DMS53 treated with DMSO at 0.1 percent for 48 hours (cell line): ENCODE data around the gene NR2E3.
A peak's percentile ranks its signal among the peaks of the same experiment; 100 is the strongest.

Source experiments
- DNase-seq: peaks from one replicate; lab custom pipeline; 2025; ENCODE audit not compliant: unreplicated experiment; lab: John Stamatoyannopoulos, UW

Gene NR2E3

DNA sequence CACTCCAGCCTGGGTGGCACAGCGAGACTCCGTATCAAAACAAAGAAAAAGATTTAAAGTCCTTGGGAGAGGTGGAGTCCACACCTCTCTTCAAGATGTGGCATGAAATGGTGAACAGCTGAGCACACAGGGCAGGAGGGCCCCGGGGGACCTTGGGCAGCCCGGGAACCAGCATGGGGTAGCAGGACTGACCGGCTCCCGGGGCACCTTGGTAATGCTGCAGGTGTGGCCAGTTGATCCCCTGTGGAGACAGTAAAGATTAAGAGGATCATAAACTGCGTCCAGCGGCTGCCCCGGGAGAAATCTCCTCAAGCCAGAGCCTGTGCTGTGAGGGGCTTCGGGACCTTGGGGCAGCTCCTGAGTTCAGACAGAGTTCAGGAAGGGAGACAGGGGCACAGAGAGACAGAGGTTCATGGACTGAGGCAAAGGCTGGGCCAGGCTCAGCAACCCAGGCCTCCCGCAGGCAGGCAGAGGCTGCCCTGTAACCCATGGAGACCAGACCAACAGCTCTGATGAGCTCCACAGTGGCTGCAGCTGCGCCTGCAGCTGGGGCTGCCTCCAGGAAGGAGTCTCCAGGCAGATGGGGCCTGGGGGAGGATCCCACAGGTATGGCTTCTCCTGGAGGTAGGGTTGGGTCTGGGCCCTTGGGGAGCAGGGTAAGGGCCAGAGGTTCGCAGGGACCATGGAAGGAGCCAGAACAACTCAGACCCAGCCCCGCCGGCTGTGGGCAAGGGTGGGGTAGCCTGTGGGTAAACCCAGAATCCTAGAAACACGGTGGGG, at the start of gene NR2E3:
Gene NR2E3, plus strand, starts transcription at position 299 of the 780 bp plus-strand sequence. Its CDS starts 190 bp downstream, at position 489.
- DNase-seq: no peak

DNA sequence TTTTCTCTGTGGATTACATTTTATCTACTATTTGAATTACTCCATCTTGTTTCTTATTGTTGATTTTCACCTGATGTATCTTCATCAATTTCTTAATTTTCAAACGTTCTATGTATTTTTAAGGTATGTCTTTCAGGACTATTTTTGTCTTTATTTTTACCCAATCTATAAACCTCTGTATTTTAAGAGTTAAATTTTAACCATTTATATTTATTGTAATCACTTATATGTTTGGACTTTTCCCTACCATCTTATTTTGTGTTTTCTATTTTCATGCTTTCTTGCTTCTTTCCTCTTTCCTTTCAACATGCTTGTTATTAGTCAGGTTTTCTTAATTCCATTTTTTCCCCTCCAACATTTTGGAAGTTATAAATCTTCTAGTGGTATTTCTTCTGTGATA, 49.5 kb upstream of the NR2E3 start:
- DNase-seq: no peak

DNA sequence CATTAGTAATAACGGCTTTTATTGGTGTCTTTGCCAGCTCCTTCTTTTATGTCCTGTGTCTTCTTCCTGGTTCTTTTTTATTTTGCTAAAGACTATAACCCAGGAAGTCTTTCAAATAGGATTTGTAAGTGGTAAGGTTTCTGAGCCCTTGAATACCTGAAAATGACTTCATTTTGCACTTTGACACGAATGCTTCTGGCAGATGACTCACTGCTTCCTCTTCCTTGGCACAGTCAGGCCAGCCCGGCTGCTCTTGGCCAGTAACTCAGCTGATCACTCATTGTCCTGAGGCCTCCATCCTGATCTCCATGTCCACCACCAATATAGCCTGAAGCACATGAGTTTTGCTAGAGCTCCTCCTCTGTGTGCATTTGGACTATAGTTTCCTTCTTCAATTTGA, 48.7 kb upstream of the NR2E3 start:
- DNase-seq: peak; percentile 55

DNA sequence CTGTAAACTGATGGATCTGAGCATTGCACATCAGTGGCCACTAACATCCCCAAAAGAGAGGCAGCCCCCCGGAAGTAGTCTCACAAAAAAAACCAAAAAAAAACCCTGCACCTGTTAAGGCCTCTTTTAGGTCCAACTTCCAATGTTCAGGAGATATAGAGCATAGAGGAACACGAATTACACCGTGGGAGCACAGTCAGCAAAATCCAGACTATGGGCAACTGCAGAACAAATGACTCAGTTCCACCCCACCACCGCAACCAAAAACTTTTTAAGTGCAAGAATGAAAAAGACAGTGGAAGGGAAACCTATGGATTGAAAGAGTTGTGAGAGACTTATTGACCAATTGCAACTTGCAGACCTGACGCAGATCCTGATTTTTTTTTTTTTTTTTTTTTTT, 42.2 kb upstream of the NR2E3 start:
- DNase-seq: no peak

DNA sequence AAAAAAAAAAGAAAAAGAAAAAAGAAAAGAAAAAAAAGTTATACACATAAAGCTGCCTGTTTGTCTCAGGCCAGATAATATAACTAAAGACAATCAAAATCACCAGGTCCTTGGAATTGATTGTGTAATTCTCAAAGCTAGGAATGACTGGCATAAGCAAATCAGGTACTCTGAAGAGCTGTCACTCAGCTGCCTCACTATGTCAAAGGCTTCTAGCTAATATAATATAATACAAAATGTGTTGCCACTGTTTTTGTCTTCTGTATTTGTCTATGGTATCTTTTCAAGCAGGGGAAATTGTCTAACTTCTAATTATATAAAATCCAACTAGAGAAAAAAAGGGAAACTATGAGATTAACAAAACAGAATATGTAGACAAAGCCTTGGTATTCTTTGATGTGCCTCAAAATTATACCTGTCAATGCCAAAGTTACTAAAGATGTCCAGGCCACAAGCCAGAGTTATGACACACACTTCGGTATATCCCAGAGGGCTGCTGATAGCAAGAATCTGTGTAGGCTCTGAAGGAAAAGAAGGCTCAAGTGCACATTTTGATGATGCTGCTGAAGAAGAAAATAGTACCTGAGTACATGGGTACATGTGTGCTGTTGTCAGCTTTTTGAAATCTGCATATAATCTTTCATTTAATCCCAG, 37.0 kb upstream of the NR2E3 start:
- no peak for DNase-seq

DNA sequence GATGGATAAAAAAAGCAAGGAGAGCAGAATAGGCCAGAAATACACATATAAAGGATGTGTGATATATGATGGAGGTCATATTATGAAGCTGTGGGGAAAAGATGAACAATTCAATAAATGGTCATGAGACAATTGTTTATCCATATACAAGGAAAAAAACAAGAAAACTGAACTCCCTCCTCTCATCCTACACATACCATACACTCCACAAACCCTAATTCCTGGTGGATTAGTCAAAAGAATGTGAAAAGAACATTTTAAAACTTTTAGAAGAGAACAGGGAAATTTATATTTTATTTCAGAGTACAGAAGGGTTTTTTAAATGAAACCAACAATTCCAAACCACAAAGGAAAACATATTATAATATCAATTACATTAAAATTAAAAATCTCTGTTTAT, 34.5 kb upstream of the NR2E3 start:
- no peak for DNase-seq

DNA sequence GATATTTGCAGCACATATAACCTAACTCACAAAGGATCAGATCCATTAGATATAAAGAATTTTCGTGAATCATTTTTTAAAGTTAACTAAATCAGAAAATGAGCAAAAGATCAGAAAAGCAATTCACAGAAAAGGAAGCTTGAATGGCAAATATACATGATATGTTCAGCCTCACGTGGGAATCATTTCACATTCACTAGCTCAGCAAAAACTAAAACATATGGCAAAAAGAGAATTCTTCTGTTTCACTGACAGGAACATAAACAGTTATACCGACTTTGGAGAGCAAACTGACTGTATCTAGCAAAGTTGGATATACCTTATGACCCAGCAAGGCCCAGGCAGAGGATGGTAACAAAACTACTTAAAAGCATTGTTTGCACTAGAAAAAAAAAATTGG, 34.0 kb upstream of the NR2E3 start:
- DNase-seq: no peak

DNA sequence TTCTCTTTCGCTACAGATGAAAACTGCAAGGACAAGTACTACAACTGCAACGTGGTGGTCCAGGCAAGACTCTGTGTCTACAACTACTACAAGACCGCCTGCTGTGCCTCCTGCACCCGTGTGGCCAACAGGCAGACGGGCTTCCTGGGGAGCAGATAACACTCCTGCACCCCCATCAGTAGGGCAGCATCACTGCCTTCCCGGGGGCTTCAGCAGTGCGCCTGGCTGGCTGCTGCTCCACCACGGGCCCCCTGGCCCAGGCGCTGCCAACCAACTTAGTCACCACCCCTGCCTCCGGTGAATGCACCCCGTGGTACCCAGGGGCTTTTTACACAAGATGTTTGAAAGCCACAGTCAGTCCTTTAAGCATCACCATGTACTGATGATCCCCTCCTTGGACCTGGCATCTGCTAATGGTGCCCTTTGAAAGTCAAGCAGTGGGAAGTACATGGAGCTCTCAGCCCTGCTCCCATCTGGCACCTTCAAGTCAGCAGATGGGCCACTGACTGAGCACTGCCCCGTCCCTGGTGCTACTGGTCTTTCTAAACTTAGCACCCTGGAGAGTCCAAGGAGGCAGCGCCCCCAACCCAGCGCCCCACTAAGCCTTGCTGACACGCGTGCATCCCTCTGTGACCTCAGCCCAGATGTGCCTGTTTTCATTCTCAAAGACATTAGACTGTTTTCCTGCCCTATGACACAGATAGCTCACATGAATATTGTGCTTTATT, 33.0 kb upstream of the NR2E3 start:
- DNase-seq: no peak

DNA sequence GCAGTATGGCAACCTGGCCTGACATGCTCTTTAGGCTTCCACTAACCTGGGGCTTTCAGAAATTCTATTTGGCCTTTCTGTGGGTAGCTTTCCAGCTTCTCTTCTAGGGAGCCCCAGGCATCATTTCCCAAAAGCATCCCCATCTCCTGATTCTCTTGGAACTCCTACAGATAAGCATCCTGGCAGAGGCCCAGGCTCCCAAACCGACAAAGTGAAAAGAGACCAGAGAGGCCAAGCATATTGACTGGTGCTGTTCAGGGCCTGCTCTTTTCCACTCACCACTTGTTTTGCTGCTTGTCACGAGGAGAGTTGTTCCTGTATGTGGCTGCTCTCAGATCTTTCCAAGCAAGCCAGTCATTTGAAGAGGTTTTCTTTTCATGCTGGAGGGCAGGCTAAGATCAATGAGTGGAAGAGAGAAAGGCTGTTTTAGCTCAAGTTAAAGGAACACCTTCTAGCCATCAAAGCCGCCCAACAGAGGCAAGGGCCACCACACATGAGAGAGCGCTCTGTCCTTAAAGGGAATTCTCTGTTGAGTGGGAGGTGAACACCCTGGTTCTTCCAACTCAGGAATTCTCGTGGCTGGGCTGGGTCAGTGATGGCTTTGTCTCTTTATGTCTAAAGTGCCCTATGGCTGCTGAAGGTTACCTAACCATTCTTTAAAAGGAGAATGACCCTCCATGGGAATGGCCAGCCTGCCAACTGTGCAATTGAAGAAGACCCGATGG, 31.1 kb upstream of the NR2E3 start:
- no peak for DNase-seq

DNA sequence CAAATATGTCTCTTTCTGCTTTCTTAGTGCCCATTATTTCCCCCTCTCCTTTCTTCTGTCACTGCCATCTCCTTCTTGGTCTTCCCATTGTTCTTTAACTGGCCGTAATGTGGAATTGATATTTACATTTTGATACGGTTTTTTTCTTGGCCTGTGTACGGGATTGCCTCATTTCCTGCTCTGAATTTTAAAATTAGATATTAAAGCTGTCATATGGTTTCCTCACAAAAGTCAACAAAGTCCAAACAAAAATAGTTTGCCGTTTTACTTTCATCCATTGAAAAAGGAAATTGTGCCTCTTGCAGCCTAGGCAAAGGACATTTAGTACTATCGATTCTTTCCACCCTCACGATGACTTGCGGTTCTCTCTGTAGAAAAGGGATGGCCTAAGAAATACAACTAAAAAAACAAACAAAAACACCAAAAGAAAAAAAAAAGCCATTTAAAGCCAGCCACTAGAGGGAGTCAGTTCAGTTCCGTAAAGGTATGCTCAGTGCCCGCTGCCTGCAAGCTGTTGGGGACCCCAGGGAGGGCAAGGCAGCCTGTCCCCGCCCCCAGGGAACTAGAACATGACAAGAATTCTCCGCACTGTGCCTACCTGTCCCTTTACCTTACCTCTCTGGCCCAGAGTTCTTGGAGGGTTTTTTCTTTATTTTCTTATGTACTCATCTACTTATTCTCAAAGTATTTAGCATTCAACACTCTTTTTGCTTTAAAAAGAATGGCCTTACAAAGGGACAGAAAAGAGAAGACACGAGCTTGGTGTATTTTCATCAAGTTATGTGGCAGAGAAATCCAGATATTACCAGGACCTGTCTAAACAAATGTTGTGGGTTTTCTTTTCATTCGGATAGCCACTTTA, 30.0 kb upstream of the NR2E3 start:
- DNase-seq: peak; percentile 22

DNA sequence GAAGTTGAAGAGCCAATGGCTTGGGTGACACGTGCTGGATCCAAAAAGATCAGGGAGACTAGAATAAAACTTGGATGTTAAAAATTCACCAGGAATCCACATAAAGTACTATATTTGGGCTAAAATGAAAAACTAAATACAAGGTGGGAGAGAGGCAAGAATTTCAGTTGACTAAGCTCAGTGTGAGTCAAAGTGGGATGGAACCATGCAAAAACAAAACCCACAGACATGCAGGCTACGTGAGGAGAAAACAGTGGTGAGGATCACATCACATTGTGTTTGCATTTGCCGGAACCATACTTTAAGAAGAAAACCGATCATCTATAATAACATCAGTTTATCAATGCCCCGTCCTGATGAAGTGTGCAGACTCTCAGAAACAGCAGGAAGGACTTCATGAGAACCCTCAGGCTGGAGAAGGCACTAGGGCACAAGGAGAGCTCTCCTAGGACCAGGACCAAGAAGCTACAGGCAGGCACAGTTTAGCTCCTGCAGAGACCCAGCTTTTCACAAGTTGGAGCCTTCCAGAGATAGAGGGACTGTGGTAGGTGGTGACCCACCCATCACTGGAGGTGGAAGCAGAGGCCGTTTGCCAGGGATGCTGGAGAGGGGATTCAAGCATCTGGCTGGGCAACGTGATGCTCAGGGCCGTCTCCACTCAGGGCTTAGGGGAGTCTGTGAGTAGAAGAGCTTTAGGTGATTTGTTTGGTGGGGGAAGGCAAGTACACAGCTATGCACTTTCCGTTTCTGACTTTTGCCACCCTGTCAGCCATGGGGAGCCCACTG, 29.0 kb upstream of the NR2E3 start:
- DNase-seq: no peak

DNA sequence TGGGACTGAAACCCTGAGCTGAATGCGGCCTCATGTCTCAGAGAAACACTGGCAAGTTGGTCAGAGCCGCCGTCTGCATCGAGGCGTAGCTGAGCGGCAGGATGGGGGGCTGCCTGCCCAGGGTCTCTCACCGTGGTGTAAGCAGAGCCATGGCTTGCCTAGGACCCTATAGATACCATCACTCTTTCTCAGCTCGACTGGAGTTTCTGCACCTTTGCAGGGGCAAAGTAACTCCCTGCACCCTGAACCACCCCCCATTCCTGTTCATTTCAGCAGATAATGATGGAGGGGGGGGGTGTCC, 28.4 kb upstream of the NR2E3 start:
- no peak for DNase-seq

DNA sequence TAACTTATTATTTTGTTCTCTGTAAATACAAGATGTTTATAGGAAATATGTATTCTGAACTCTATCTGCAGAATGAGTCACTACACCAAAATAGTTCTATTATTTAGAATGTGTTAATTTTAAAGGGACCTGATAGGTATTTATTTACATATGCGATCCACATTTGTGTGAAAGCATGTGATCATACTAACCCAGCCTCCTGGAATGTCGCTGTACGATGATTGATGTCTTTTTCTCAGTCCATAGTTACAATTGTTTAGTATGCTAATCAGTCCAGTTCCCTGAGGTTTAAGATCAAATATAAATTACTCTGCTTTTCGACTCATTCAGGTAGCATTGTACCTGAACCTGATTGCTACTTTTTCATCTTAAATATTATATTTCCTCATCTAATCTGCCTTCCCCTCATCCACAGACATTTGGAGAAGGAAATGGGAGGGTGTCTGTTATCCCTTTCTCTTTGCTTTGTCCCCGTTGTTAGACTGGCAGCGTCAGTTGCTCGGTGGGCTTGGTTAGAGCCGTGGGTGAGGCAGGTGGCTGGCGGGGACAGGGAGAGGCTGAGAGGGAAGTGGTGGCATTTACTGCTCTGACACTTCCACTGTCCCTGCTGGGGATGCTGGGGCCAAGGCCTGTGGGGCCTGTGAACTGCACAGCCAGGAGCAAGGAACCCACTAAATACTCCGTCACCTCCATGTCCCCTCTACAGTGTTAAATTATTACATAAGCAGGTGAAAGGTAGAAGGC, 27.8 kb upstream of the NR2E3 start:
- DNase-seq: no peak

DNA sequence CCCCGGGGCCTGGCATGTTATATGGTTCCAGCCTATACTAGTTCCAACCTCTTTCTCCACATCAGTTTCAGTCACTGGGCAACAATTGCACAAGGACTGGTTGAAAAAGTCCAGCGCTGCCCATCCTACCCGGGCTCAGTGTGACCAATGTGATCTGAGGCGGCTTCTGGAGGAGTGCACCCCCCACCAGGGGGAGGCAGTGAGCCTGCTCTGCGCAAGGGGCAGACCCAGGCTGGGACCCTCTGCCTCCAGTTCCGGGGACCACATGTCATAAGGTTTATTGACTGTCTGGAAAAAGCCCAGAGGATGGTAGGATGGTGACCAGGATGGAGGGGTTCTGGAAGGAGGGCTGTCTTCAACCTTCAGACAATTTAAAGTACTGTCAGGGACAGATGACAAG, 25.6 kb upstream of the NR2E3 start:
- DNase-seq: no peak

DNA sequence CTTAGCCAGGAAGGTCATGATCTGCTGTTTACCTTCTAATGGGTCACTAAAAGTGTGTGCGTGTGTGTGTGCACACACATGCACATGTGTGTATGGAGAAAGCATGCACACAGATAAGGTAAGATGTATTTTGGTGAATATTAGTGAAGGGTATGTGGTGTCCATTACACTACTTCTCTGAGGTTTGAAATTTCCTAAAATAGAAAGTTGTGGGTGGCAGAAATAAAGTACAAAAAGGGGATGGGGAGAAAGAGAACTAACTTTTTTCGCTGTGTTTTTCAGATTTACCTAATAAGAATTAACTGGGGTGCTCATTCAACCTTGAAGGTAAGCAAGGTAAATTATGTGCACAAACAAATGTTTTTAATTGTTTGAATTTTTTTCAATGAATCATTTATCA, 24.4 kb upstream of the NR2E3 start:
- no peak for DNase-seq

DNA sequence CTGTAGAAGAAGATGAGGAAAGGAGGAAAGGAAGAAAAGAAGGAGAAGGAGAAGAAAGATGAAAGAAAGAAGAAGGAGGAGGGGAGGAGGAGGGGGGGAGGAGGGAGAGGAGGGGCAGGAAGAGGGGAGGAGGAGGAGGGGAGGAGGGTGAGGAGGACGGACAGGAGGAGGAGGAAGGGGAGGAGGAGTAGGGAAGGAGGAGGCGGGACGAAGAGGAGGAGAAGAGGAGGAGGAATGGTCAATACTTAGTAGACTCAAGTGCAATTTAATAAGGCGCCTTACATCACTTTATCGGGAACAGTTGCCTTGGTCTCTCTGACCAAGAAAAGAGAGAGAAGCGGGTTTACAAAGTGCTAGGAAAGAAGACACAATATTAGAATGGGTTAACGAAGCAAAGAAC, 23.7 kb upstream of the NR2E3 start:
- DNase-seq: no peak

DNA sequence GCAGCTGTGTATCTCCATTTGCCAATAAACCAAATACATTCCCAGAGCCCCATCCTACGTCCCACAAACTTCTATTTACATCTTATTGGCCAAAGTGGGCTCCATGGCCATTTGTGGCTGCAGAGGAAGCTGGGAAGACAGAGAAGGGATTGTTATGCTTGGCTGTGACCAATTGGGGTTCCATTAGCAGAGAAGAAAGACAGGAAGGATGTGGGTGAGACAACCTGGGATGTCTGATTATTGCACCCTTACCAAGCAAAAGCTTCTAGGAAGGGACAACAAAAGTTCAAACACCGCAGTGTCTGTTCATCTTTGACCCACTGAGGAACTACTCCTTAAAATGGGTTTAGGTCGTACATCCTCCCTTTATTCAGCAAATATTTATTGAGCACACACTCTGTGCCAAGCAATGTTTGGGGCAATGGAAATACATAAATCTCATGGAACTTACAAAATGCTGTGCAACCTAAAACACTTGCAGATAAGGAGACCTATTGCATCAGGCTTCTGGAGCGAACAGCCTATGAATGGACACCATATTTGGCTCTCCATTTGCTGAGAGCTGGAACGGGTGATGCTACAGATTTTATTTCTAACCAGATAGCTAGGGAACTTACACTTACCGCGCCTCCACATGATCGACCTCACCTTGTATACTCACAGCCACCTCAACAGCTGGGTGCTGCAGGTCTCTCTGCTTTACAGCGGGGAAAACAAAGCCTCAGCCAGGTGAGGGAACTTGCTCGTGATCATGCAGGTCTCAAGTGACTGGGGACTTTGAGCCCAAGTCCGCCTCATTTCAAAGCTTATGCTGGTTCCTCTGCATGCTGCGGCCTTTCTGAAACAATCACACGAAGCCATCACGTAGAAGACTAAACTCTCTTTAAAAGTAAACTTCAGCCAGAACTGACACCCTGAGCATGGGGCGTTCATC, 21.4 kb upstream of the NR2E3 start:
- DNase-seq: no peak

DNA sequence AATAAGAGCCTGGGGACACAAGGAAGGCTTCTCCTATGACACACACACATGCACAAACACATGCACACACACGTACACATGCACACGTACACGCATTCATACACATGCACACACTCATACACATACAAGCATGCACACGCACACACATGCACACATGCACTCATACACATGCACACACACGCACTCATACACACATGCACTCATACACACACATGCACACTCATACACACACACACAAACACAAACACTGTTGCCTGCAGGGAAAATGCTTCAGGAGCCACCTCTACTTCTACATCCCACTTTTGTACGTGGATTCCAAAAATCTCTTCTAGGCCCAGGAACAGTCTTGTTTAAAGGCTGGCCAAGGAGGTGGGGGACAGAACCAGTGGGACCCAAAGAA, 20.7 kb upstream of the NR2E3 start:
- no peak for DNase-seq
